HFFc6 (cell line): ENCODE measurements around the gene MACROH2A1. TPM values are rescaled to one million over a fixed set of nuclear protein-coding genes. Genes with fewer than 3 reads are reported as not detected.

Experiments
- DNase-seq: peaks from one replicate; pipeline ENCODE4 v3.0.0-alpha.2; 2018
- H3K27ac Mint-ChIP-seq: 2 replicates; pipeline ENCODE4 v1.8.0; 2020; ENCODE audit warnings: mild to moderate bottlenecking, mixed read lengths
- H3K27me3 Mint-ChIP-seq: 2 replicates; pipeline ENCODE4 v1.8.0; 2021; ENCODE audit warnings: mild to moderate bottlenecking, moderate library complexity, mixed read lengths; ENCODE audit not compliant: insufficient read depth
- H3K36me3 Mint-ChIP-seq: 2 replicates; pipeline ENCODE4 v1.8.0; 2021; ENCODE audit warnings: low read depth, mixed read lengths
- H3K4me1 Mint-ChIP-seq: 2 replicates; pipeline ENCODE4 v1.8.0; 2020; ENCODE audit warnings: low read depth, mixed read lengths
- H3K4me3 Mint-ChIP-seq: 2 replicates; pipeline ENCODE4 v1.8.0; 2020; ENCODE audit warnings: mild to moderate bottlenecking, moderate library complexity, mixed read lengths
- H3K9me3 Mint-ChIP-seq: 2 replicates; pipeline ENCODE4 v1.8.0; 2020; ENCODE audit warnings: mild to moderate bottlenecking, mixed read lengths
- total RNA-seq, 6 experiments: library from RNA; stranded (reverse); fragmentation: NEBNext Ultra II Directional; extraction: Animal tissue kit (Norgen Biotek cat#: 25700); gene quantifications; 2 replicates in 1 of 6; 3 replicates in 5 of 6; pipeline ENCODE4 v1.2.3, GENCODE V29; 2021
- TF ChIP-seq, protein P1 (sequence below): fragments of 200-600 bp; sonication (generic); IDR thresholded peaks from 2 replicates; pipeline ENCODE4 v1.5.0; 2021; ENCODE audit warnings: antibody characterized with exemption, mild to moderate bottlenecking

The MACROH2A1 gene
- total RNA-seq, 6 experiments from 2014 or later, result 116 to 144 (median 127) TPM

DNA sequence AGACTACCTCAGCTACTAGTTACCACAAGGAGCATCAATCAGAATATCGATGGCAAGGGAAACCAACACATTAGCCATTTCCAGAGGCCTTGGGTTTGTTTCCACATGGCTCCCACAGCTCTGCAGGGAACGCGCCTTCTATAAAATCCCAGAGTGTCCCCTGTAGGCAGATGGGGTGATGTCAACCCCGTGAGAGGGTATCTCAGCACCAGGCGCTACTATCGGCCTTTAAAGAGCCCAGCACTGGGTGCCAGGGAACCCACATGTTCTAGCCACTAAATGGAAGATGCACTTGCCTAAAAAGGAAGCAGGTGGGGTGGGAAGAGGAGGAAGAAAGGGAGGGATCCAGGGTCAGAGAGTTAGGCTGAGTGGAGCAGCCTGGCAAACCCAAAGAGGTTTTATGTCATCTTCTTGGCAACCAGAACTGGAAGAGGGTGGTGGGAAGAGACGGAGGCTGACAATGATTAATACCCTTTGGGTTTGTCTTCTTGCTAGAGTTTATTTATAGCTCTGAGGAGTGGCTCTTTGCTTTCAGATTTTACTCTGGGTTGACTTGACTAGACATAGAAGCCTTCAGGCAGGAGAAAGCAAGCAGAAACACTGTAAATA, 19.9 kb downstream of the MACROH2A1 start:
- peak; percentile 69 for DNase-seq
- Mint-ChIP-seq H3K4me1 (peaks cover 87% of the 10 kb centered on the region), H3K27me3 (peaks cover 2% of the 10 kb centered on the region; the same call in 1 of the 2 replicates), H3K36me3 (peaks cover 55% of the 10 kb centered on the region), H3K27ac (peak overlapping the region; percentile 84), H3K4me3 (peak overlapping the region; percentile 63), H3K9me3 (no peaks in the 10 kb centered on the region)
- TF ChIP-seq, protein P1, sequence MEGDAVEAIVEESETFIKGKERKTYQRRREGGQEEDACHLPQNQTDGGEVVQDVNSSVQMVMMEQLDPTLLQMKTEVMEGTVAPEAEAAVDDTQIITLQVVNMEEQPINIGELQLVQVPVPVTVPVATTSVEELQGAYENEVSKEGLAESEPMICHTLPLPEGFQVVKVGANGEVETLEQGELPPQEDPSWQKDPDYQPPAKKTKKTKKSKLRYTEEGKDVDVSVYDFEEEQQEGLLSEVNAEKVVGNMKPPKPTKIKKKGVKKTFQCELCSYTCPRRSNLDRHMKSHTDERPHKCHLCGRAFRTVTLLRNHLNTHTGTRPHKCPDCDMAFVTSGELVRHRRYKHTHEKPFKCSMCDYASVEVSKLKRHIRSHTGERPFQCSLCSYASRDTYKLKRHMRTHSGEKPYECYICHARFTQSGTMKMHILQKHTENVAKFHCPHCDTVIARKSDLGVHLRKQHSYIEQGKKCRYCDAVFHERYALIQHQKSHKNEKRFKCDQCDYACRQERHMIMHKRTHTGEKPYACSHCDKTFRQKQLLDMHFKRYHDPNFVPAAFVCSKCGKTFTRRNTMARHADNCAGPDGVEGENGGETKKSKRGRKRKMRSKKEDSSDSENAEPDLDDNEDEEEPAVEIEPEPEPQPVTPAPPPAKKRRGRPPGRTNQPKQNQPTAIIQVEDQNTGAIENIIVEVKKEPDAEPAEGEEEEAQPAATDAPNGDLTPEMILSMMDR, result no peak

DNA sequence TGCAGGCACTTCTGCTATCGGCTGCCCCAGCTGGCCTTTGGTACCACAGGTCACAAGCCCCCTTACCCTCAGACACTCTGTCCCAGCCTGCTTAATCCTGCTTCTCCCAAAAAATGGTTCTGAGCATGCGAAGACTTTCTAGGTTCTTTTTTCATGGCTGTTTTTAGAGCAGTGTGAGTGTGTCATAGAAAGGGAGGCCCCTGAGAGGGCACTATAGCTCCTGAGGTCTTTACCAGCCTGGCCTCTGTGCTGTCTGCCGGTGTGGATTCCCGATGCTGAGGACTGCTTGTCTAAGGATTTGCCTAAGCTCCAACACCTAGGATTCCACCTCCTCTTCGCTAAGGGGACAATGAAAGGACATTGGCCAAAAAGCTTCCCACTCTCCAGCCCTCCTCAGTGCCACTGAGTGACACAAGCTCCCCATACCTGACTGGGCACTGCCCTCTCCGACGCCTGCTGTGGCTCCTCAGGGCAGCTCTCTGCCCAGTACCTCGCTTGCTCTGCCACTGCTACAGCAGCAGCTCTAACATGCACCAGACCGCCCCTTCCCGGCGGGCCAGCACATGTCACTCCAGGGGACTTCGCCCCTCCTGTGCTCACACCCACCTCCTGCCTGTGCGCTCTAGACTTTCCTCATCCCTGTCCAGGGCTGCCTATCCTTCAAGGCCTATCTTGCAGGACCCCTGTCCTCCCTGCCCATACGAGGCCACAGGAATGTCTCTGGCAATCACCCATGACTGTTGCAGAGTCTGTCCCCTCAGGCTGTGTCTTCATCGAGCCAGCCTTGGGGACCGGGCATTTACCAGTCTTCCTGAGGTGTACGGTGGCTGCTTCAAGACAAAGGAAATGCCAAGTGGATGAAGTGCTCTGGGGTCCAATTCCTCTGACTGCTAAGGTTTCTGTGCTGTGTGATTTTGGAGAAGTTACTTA, 21.0 kb downstream of the MACROH2A1 start:
- peak overlapping the region; percentile 84 for H3K27ac Mint-ChIP-seq
- H3K4me1 Mint-ChIP-seq, result peaks cover 92% of the 10 kb centered on the region
- H3K36me3 Mint-ChIP-seq, result peaks cover 52% of the 10 kb centered on the region

DNA sequence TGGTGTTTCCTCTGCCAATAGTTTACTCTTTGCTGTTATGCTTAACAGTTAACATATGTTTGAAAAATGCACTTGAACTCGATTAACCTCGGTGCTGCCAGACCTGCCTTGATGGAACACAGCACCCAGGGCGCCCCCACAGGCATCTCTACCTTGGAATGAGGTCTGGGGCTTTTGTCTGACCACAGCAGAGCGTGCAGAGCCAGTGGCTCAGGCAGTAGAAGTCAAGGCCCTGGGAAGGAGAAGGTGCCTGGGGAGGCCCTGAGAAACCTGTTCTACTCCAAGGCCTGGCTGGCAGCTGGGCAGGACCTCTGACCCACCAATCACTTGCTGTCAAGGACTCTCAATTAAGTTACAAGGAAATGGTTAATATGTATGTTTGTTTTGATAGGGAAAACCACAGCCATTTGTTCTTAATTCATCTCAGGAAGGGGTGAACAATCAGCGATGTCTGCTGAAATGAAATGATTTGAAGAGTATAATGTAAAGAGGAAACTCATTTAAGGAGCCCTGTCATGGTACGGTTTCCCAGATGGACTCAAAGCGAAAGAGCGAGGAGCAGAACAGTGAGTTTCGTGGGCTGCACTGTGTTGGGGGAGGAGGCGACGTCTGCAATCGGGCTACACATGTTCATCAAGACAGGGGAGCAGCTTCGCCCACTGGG, 21.9 kb downstream of the MACROH2A1 start:
- TF ChIP-seq, protein P1, result no peak
- Mint-ChIP-seq H3K36me3 (peaks cover 43% of the 10 kb centered on the region), H3K4me1 (peaks cover 93% of the 10 kb centered on the region), H3K27me3 (peaks cover 2% of the 10 kb centered on the region; the same call in 1 of the 2 replicates), H3K4me3 (peak overlapping the region; percentile 34; the same call in 1 of the 2 replicates), H3K9me3 (no peaks in the 10 kb centered on the region), H3K27ac (peak overlapping the region; percentile 36)
- no peak for DNase-seq

More for the DNA sequence above, 21.0 kb downstream of the MACROH2A1 start:
- Mint-ChIP-seq H3K27me3 (peaks cover 2% of the 10 kb centered on the region; the same call in 1 of the 2 replicates), H3K4me3 (peak overlapping the region; percentile 7; the same call in 1 of the 2 replicates), H3K9me3 (no peaks in the 10 kb centered on the region)
- peak; percentile 39 for DNase-seq
- TF ChIP-seq, protein P1, result no peak

DNA sequence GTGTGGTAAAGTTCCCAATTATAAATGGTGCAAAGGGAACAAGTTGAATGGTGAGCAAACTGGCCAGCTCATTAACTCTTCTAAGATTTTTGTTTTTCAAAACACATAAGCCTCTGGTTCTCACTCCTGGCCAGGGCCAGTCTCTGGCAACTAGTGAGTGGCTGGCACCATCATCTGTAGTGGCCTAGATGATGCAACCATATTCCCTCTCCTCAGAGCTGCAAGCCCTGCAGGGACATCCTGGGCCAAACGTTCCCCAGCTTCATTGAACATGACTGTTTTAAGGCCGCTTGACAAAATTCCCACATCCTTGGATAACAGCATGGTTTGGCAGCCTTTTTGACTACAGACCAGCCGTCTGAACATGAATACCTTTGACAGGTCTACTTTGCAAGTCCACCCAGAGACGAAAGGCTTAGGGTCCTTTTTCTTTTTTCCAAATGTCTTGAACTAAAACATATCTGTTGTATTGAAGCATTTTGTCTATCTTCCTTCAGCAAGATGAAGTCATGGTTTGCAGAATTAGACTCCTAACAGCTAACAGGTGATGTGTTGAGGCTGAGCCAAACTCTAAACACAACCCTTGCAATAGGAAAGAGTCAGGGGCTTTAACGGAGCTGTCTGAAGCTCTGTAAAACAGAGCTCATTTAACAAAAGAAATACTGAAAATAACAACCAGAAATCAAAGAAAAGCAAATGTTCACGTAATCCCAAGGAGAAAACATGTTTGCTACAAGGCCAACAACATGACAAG, 23.8 kb downstream of the MACROH2A1 start:
- Mint-ChIP-seq H3K36me3 (peaks cover 33% of the 10 kb centered on the region), H3K27me3 (peaks cover 2% of the 10 kb centered on the region; the same call in 1 of the 2 replicates), H3K27ac (peak overlapping the region; percentile 70; the same call in 1 of the 2 replicates), H3K4me3 (no peak overlapping the region), H3K4me1 (peaks cover 100% of the 10 kb centered on the region), H3K9me3 (no peaks in the 10 kb centered on the region)
- TF ChIP-seq, protein P1, result no peak
- DNase-seq, result no peak
